H1 (cell line): ENCODE data around the gene CEACAM8. TPM values are rescaled to one million over a fixed set of nuclear protein-coding genes. Genes with fewer than 3 reads are reported as not detected.

Experiments
- CTCF ChIA-PET: fragments of 300-600 bp; sonication (Branson Sonifier 250); formaldehyde crosslinking; loops from one replicate; lab custom pipeline; 2021; ENCODE audit not compliant: partially characterized antibody; lab: Charles Lee
- POLR2A ChIA-PET: fragments of 300-600 bp; sonication (Branson Sonifier 250); formaldehyde crosslinking; loops from one replicate; lab custom pipeline; 2021; ENCODE audit warnings: inconsistent platforms; ENCODE audit not compliant: partially characterized antibody; lab: Charles Lee
- DNase-seq, 2 experiments: peaks; one replicate each; pipeline versions ENCODE4 v3.0.0 to v3.0.0-alpha.2; 2010 to 2022; ENCODE audit warnings: low spot score in 2 of 2, low read depth in 1 of 2, mixed read lengths in 1 of 2
- FAIRE-seq: peaks from 2 replicates; lab custom pipeline; 2011; peaks lifted over from hg19 to GRCh38; lab: Jason Lieb, UNC
- H2AFZ ChIP-seq: 2 replicates; pipeline ENCODE4 v1.8.1; 2012; ENCODE audit warnings: low read length, inconsistent platforms
- H2AK5ac ChIP-seq: 2 replicates; pipeline ENCODE4 v1.6.1; 2013; ENCODE audit warnings: low read depth, low read length
- H2BK120ac ChIP-seq: replicated peaks from 2 replicates; pipeline ENCODE3; 2013; ENCODE audit warnings: low read depth, low read length, inconsistent platforms
- H2BK12ac ChIP-seq: 2 replicates; pipeline ENCODE4 v1.6.1; 2013; ENCODE audit warnings: low read depth, low read length
- H2BK15ac ChIP-seq: 2 replicates; pipeline ENCODE4 v1.6.1; 2013; ENCODE audit warnings: low read length
- H2BK20ac ChIP-seq: 2 replicates; pipeline ENCODE4 v1.6.1; 2013; ENCODE audit warnings: low read length
- H2BK5ac ChIP-seq: 2 replicates; pipeline ENCODE4 v1.6.1; 2013; ENCODE audit warnings: low read depth, low read length
- H3K14ac ChIP-seq: 2 replicates; pipeline ENCODE4 v1.6.1; 2013; ENCODE audit warnings: inconsistent platforms; ENCODE audit not compliant: insufficient read length
- H3K18ac ChIP-seq: 2 replicates; pipeline ENCODE4 v1.6.1; 2013; ENCODE audit warnings: low read length; ENCODE audit errors: extremely low read depth
- H3K23ac ChIP-seq: 2 replicates; pipeline ENCODE4 v1.6.1; 2013; ENCODE audit warnings: inconsistent platforms; ENCODE audit not compliant: insufficient read length
- H3K23me2 ChIP-seq: 2 replicates; pipeline ENCODE4 v1.6.1; 2013; ENCODE audit warnings: low read depth, low read length
- H3K27ac ChIP-seq: 2 replicates; pipeline ENCODE4 v1.6.1; 2011; ENCODE audit warnings: low read depth, low read length, inconsistent platforms
- H3K27me3 ChIP-seq, 4 experiments: replicated peaks in 1 of 4; 1 replicate in 1 of 4; 2 replicates in 3 of 4; pipeline versions ENCODE4 v1.6.1 to v1.8.1; 2011 to 2013; ENCODE audit warnings: low read length in 3 of 4, mild to moderate bottlenecking in 3 of 4, inconsistent platforms in 2 of 4, mixed read lengths in 2 of 4, moderate library complexity in 1 of 4; ENCODE audit not compliant: control insufficient read depth in 3 of 4, insufficient read depth in 3 of 4; ENCODE audit errors: extremely low read depth in 1 of 4
- H3K36me3 ChIP-seq, 4 experiments: 2 replicates each; pipeline versions ENCODE4 v1.6.1 to v1.8.1; 2011 to 2013; ENCODE audit warnings: mild to moderate bottlenecking in 4 of 4, low read length in 3 of 4, moderate library complexity in 2 of 4, control low read depth in 1 of 4, inconsistent platforms in 1 of 4; ENCODE audit not compliant: insufficient read depth in 4 of 4, control insufficient read depth in 2 of 4
- H3K4ac ChIP-seq: replicated peaks from 2 replicates; pipeline ENCODE3; 2013; ENCODE audit warnings: low read length, low read depth, mixed read lengths, inconsistent platforms; ENCODE audit not compliant: insufficient read length
- H3K4me1 ChIP-seq, 4 experiments: replicated peaks in 1 of 4; 1 replicate in 1 of 4; 2 replicates in 3 of 4; pipeline versions ENCODE4 v1.6.1 to v1.8.1; 2011 to 2013; ENCODE audit warnings: low read length in 3 of 4, inconsistent platforms in 2 of 4, mixed read lengths in 1 of 4; ENCODE audit not compliant: insufficient read depth in 4 of 4, control insufficient read depth in 3 of 4
- H3K4me2 ChIP-seq, 2 experiments: 2 replicates each; pipeline versions ENCODE4 v1.6.1 to v1.8.1; 2011 to 2013; ENCODE audit warnings: low read depth in 2 of 2, low read length in 2 of 2, control low read depth in 1 of 2, inconsistent platforms in 1 of 2, mild to moderate bottlenecking in 1 of 2; ENCODE audit not compliant: insufficient read depth in 1 of 2
- H3K4me3 ChIP-seq, 4 experiments: fragments of 200-600, 300-600 bp in 1 of 4; sonication (generic), shearing (Covaris generic), sonication (Bioruptor Twin) in 1 of 4; 2 replicates each; pipeline versions ENCODE4 v1.5.1 to v1.8.1; 2011 to 2016; ENCODE audit warnings: low read length in 4 of 4, low read depth in 3 of 4, control low read depth in 2 of 4, inconsistent platforms in 2 of 4, mild to moderate bottlenecking in 2 of 4, mixed read lengths in 1 of 4, moderate library complexity in 1 of 4; ENCODE audit not compliant: insufficient read depth in 2 of 4; ENCODE audit errors: extremely low read depth in 1 of 4
- H3K56ac ChIP-seq: replicated peaks from 2 replicates; pipeline ENCODE3; 2013; ENCODE audit warnings: low read depth, mild to moderate bottlenecking, mixed read lengths, low read length, inconsistent platforms; ENCODE audit not compliant: insufficient read length
- H3K79me1 ChIP-seq: 2 replicates; pipeline ENCODE4 v1.6.1; 2013; ENCODE audit warnings: low read depth, low read length, control low read depth
- H3K79me2 ChIP-seq, 2 experiments: 2 replicates each; pipeline versions ENCODE4 v1.6.1 to v1.8.1; 2012 to 2013; ENCODE audit warnings: low read length in 2 of 2, mild to moderate bottlenecking in 2 of 2, inconsistent platforms in 1 of 2; ENCODE audit not compliant: insufficient read depth in 2 of 2, control insufficient read depth in 1 of 2
- H3K9ac ChIP-seq, 4 experiments: replicated peaks in 1 of 4; 1 replicate in 1 of 4; 2 replicates in 3 of 4; pipeline versions ENCODE4 v1.6.1 to v1.8.1; 2011 to 2013; ENCODE audit warnings: low read depth in 3 of 4, low read length in 3 of 4, control low read depth in 2 of 4, mild to moderate bottlenecking in 2 of 4, moderate library complexity in 2 of 4, inconsistent platforms in 1 of 4; ENCODE audit errors: extremely low read depth in 1 of 4
- H3K9me3 ChIP-seq, 2 experiments: 2 replicates each; pipeline versions ENCODE4 v1.6.1 to v1.8.1; 2012 to 2013; ENCODE audit warnings: mild to moderate bottlenecking in 2 of 2, moderate library complexity in 2 of 2, control low read depth in 1 of 2, inconsistent platforms in 1 of 2, low read depth in 1 of 2, low read length in 1 of 2, mixed read lengths in 1 of 2; ENCODE audit not compliant: insufficient read depth in 2 of 2
- H4K20me1 ChIP-seq, 2 experiments: replicated peaks in 1 of 2; 2 replicates each; pipeline versions ENCODE3 to v1.8.1; 2011 to 2013; ENCODE audit warnings: inconsistent platforms in 2 of 2, low read length in 2 of 2, mild to moderate bottlenecking in 1 of 2; ENCODE audit not compliant: insufficient read depth in 2 of 2, control insufficient read depth in 1 of 2
- H4K5ac ChIP-seq: 2 replicates; pipeline ENCODE4 v1.6.1; 2013; ENCODE audit warnings: low read length, low read depth, mixed read lengths, inconsistent platforms; ENCODE audit not compliant: insufficient read length
- H4K8ac ChIP-seq: 2 replicates; pipeline ENCODE4 v1.8.0; 2013; ENCODE audit warnings: mild to moderate bottlenecking, moderate library complexity, low read length, inconsistent platforms; ENCODE audit not compliant: insufficient read depth; ENCODE audit errors: extremely low read depth
- H4K91ac ChIP-seq: replicated peaks from 2 replicates; pipeline ENCODE3; 2013; ENCODE audit warnings: low read length, mixed read lengths, inconsistent platforms; ENCODE audit not compliant: insufficient read length
- CBX5 ChIP-seq: fragments of 300-800, 300-1000 bp; sonication (generic); IDR thresholded peaks from 2 replicates; pipeline ENCODE4 v1.7.1; 2016; ENCODE audit warnings: antibody characterized with exemption, low read length, low read depth
- CHD2 ChIP-seq: IDR thresholded peaks from 2 replicates; pipeline ENCODE4 v1.6.1; 2012; ENCODE audit warnings: low read length, improper control_type of control experiment
- PHF8 ChIP-seq: fragments of 200-600 bp; sonication (generic); conservative IDR thresholded peaks from 2 replicates; pipeline ENCODE4 v1.7.1; 2012; ENCODE audit warnings: low read depth, mild to moderate bottlenecking, inconsistent platforms, low read length, moderate library complexity
- RAD21 ChIP-seq, 2 experiments: IDR thresholded peaks in 1 of 2; conservative IDR thresholded peaks in 1 of 2; 2 replicates each; pipeline ENCODE4 v1.6.1; 2011; ENCODE audit warnings: low read depth in 2 of 2, low read length in 2 of 2, improper control_type of control experiment in 1 of 2, inconsistent platforms in 1 of 2, mild to moderate bottlenecking in 1 of 2, moderate library complexity in 1 of 2
- SUZ12 ChIP-seq: fragments of 200-600 bp; sonication (generic); IDR thresholded peaks from 2 replicates; pipeline ENCODE4 v1.6.1; 2012; ENCODE audit warnings: mild to moderate bottlenecking, inconsistent platforms, low read length, moderate library complexity, mixed read lengths
- YY1 ChIP-seq: IDR thresholded peaks from 2 replicates; pipeline ENCODE4 v1.6.1; 2011; ENCODE audit warnings: low read depth, mild to moderate bottlenecking, low read length
- WGBS, 2 experiments: shearing (Covaris generic) in 1 of 2; methylation state at CpG; one replicate each; pipeline versions ENCODE4 v1.1.6 to v1.1.7; 2013 to 2015; ENCODE audit warnings: low lambda C conversion rate in 2 of 2, mixed read lengths in 2 of 2, inconsistent platforms in 1 of 2, low coverage in 1 of 2, missing lambda C conversion rate in 1 of 2; ENCODE audit not compliant: insufficient replicate concordance in 2 of 2, insufficient coverage in 1 of 2, insufficient read length in 1 of 2; ENCODE audit errors: extremely low coverage in 1 of 2, missing lambda C conversion rate in 1 of 2; 5-methylcytosine and 5-hydroxymethylcytosine counted together
- polyA plus RNA-seq, 7 experiments: library from polyadenylated mRNA; depleted of rRNA in 3 of 7; stranded (reverse) in 5 of 7; unstranded in 2 of 7; fragments of >200 nt in 5 of 7; fragments of 200-250 nt in 2 of 7; gene quantifications; 1 replicate in 5 of 7; 2 replicates in 1 of 7; 4 replicates in 1 of 7; pipeline versions ENCODE4 v1.2.1 to v1.2.3, GENCODE V29; 2011 to 2013; ENCODE audit warnings: missing spikeins in 2 of 7, mixed read lengths in 2 of 7
- total RNA-seq: library from RNA; stranded (reverse); fragmentation: NEBNext Ultra II Directional; extraction: Animal tissue kit (Norgen Biotek cat#: 25700); gene quantifications from 2 replicates; pipeline ENCODE4 v1.2.1, GENCODE V29; 2021
- TF ChIP-seq, protein P1 (sequence below), 3 experiments: IDR thresholded peaks; 1 replicate in 2 of 3; 2 replicates in 1 of 3; pipeline versions ENCODE4 v1.5.1 to v1.6.1; 2011; ENCODE audit warnings: low read length in 3 of 3, mild to moderate bottlenecking in 3 of 3, inconsistent platforms in 2 of 3, low read depth in 1 of 3, moderate library complexity in 1 of 3; ENCODE audit not compliant: insufficient read depth in 1 of 3; ENCODE audit errors: control extremely low read depth in 1 of 3

The CEACAM8 gene
- total and polyA plus RNA-seq, 2 of the 8 experiments (the other 6 are each of a cell fraction or from before 2014, with no cell fraction given) = not detected

DNA sequence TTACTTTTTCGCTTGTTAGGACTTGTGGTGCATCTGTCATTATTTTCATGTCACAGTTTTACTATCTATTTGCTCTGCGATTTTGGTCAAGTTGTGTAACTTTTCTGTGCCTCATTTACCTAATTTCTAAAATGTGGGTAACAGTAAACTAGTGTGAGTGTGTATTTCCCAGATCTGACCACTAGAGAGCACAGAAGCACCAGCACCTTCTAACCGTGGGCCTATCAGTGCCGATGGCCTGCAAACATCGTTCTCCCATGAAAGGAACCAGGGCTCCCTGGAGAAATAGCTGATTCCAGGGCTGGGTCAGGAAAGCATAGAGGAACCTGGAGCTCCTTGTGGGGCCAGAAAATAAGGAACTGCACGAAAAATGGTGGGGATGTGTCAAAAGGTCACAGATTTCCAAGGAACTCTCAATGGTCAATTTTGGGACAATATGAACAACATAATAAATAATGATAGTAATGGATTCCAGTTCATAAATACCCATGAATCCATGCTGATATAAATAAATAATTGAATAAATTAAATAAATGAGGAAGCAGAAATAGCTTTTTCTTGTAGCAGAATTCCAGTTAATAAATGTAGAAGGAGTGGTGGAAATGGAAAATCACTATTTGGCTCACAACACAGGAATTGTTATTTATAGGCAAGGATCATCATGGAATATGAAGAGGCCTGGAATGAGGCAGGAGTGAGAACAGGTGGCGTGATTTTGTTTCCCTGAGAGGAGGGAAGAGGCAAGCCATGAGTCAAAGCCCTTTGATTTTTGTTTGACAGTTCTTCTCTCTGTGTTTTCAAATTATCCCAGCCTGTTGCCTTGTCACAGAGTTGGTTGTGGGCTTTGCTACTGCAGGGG lies 31.1 kb downstream of the CEACAM8 start:
- CTCF ChIA-PET = interaction anchor here (0.6 to 5.2 kb wide), 24 partner anchors 9 to 620 kb away, joined by 3 to 51 read pairs (median 4); partner anchors contain the start of genes CEACAM1 and CEACAM8
- peak; percentile 95 for FAIRE-seq
- no peak overlapping the region for H3K27ac ChIP-seq

More for the DNA sequence above, 31.1 kb downstream of the CEACAM8 start:
- no peaks in the 10 kb centered on the region for H3K79me1 ChIP-seq
- no peak overlapping the region for H2BK12ac ChIP-seq
- H3K23me2 ChIP-seq = no peaks in the 10 kb centered on the region
- no peak overlapping the region for H3K18ac ChIP-seq
- H3K14ac ChIP-seq = no peak overlapping the region
- no peaks in the 10 kb centered on the region for H3K27me3 ChIP-seq
- H3K4me3 ChIP-seq = no peak overlapping the region
- no peak overlapping the region for H2BK120ac ChIP-seq
- H2BK5ac ChIP-seq = no peak overlapping the region
- H4K20me1 ChIP-seq = no peaks in the 10 kb centered on the region
- H3K4me2 ChIP-seq = no peak overlapping the region
- H3K23ac ChIP-seq = no peak overlapping the region
- H2BK15ac ChIP-seq = 0 out of 2 replicates have a peak overlapping the region, but pooled peaks have one; percentile 25
- H4K8ac ChIP-seq = no peak overlapping the region
- no peak overlapping the region for H4K91ac ChIP-seq
- H3K56ac ChIP-seq = no peak overlapping the region
- no peak overlapping the region for H2BK20ac ChIP-seq
- no peak overlapping the region; the same call in 1 of the 2 replicates for H2AK5ac ChIP-seq
- no peak for DNase-seq
- TF ChIP-seq CBX5 = no peak
- no peak for TF ChIP-seq CHD2
- TF ChIP-seq YY1 = no peak
- TF ChIP-seq SUZ12 = no peak
- no peak for TF ChIP-seq PHF8
- TF ChIP-seq, protein P1, sequence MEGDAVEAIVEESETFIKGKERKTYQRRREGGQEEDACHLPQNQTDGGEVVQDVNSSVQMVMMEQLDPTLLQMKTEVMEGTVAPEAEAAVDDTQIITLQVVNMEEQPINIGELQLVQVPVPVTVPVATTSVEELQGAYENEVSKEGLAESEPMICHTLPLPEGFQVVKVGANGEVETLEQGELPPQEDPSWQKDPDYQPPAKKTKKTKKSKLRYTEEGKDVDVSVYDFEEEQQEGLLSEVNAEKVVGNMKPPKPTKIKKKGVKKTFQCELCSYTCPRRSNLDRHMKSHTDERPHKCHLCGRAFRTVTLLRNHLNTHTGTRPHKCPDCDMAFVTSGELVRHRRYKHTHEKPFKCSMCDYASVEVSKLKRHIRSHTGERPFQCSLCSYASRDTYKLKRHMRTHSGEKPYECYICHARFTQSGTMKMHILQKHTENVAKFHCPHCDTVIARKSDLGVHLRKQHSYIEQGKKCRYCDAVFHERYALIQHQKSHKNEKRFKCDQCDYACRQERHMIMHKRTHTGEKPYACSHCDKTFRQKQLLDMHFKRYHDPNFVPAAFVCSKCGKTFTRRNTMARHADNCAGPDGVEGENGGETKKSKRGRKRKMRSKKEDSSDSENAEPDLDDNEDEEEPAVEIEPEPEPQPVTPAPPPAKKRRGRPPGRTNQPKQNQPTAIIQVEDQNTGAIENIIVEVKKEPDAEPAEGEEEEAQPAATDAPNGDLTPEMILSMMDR (IDR thresholded peaks at IDR 0.05; ENCODE audit: control extremely low read depth in 1 of 3, insufficient read depth in 1 of 3, low read depth in 1 of 3, low read length in 3 of 3) = peak in 2 of 3 experiments; percentile 74 to 84; a peak in 3 of 4 replicates
- peak; percentile 72 to 75 for TF ChIP-seq RAD21 (IDR thresholded peaks at IDR 0.05 in 1 of 2, conservative IDR thresholded peaks at IDR 0.05 in 1 of 2; ENCODE audit: low read depth in 2 of 2, low read length in 2 of 2)
- H2AFZ ChIP-seq = no peak overlapping the region
- WGBS, 2 experiments = 24% methylated on average over 7 of the region's 7 CpGs; no CpG with 5 or more reads in 1 of the 2 experiments
- no peaks in the 10 kb centered on the region for H3K79me2 ChIP-seq
- POLR2A ChIA-PET = no interaction called here
- H3K9ac ChIP-seq = no peak overlapping the region
- H3K4ac ChIP-seq = no peak overlapping the region
- no peak overlapping the region for H4K5ac ChIP-seq
- no peaks in the 10 kb centered on the region for H3K9me3 ChIP-seq
- peaks cover 2 to 8% (median 3%) of the 10 kb centered on the region in 4 experiments; a peak in 6 of 7 replicates for H3K4me1 ChIP-seq
- no peaks in the 10 kb centered on the region for H3K36me3 ChIP-seq
